Mucosa of stomach (tissue), 1 donor: ENCODE measurements around the gene INSR.

Experiments
- H3K27me3 ChIP-seq: one replicate; pipeline ENCODE4 v1.7.0; 2013; ENCODE audit warnings: mild to moderate bottlenecking, low read length; ENCODE audit not compliant: control insufficient read depth, insufficient read depth
- H3K36me3 ChIP-seq: one replicate; pipeline ENCODE4 v1.7.0; 2013; ENCODE audit warnings: low read length; ENCODE audit not compliant: control insufficient read depth, insufficient read depth
- H3K4me1 ChIP-seq: one replicate; pipeline ENCODE4 v1.7.0; 2013; ENCODE audit warnings: mild to moderate bottlenecking, low read length; ENCODE audit not compliant: control insufficient read depth, insufficient read depth
- H3K4me3 ChIP-seq: one replicate; pipeline ENCODE4 v1.7.0; 2013; ENCODE audit warnings: low read length
- H3K9ac ChIP-seq: one replicate; pipeline ENCODE4 v1.7.0; 2013; ENCODE audit warnings: mild to moderate bottlenecking, low read length, moderate library complexity
- H3K9me3 ChIP-seq: one replicate; pipeline ENCODE4 v1.7.0; 2013; ENCODE audit warnings: mild to moderate bottlenecking, low read length, moderate library complexity; ENCODE audit not compliant: control insufficient read depth
- donor health status: Pancreatic carcinoma.

Gene INSR

GRCh38 chr19:7226739-7227138 is 67.5 kb downstream of the INSR start:
- no peak overlapping the region for H3K4me3 ChIP-seq

GRCh38 chr19:7225741-7226140 is 68.5 kb downstream of the INSR start:
- Histone ChIP-seq H3K9me3 (no peaks in the 10 kb centered on the region), H3K4me3 (no peak overlapping the region), H3K9ac (no peak overlapping the region), H3K27me3 (no peaks in the 10 kb centered on the region), H3K36me3 (no peaks in the 10 kb centered on the region), H3K4me1 (peaks cover 19% of the 10 kb centered on the region)

More at GRCh38 chr19:7226739-7227138, 67.5 kb downstream of the INSR start:
- peaks cover 19% of the 10 kb centered on the region for H3K4me1 ChIP-seq
- H3K27me3 ChIP-seq, result no peaks in the 10 kb centered on the region
- no peaks in the 10 kb centered on the region for H3K9me3 ChIP-seq
- no peaks in the 10 kb centered on the region for H3K36me3 ChIP-seq
- no peak overlapping the region for H3K9ac ChIP-seq

- peak overlapping the region; percentile 27 for H3K9ac ChIP-seq
- H3K4me3 ChIP-seq, result no peak overlapping the region
- H3K4me1 ChIP-seq, result peaks cover 19% of the 10 kb centered on the region
- H3K9me3 ChIP-seq, result no peaks in the 10 kb centered on the region
- no peaks in the 10 kb centered on the region for H3K27me3 ChIP-seq
- no peaks in the 10 kb centered on the region for H3K36me3 ChIP-seq
Observed at GRCh38 chr19:7224995-7225394, 69.2 kb downstream of the INSR start.

- Histone ChIP-seq H3K4me1 (peaks cover 19% of the 10 kb centered on the region), H3K27me3 (no peaks in the 10 kb centered on the region), H3K4me3 (no peak overlapping the region), H3K9ac (peak overlapping the region; percentile 27), H3K9me3 (no peaks in the 10 kb centered on the region), H3K36me3 (no peaks in the 10 kb centered on the region)
Observed at GRCh38 chr19:7224209-7224686, 70.0 kb downstream of the INSR start.

GRCh38 chr19:7223429-7223828 is 70.8 kb downstream of the INSR start:
- H3K9ac ChIP-seq, result no peak overlapping the region
- H3K36me3 ChIP-seq, result no peaks in the 10 kb centered on the region
- H3K4me3 ChIP-seq, result no peak overlapping the region
- peaks cover 19% of the 10 kb centered on the region for H3K4me1 ChIP-seq
- H3K27me3 ChIP-seq, result no peaks in the 10 kb centered on the region
- no peaks in the 10 kb centered on the region for H3K9me3 ChIP-seq

GRCh38 chr19:7219056-7219455 is 75.2 kb downstream of the INSR start:
- Histone ChIP-seq H3K9ac (no peak overlapping the region), H3K36me3 (no peaks in the 10 kb centered on the region), H3K9me3 (no peaks in the 10 kb centered on the region), H3K4me1 (peaks cover 14% of the 10 kb centered on the region), H3K4me3 (no peak overlapping the region), H3K27me3 (no peaks in the 10 kb centered on the region)

- Histone ChIP-seq H3K27me3 (no peaks in the 10 kb centered on the region), H3K4me1 (peaks cover 10% of the 10 kb centered on the region), H3K4me3 (no peak overlapping the region), H3K36me3 (no peaks in the 10 kb centered on the region), H3K9ac (no peak overlapping the region), H3K9me3 (no peaks in the 10 kb centered on the region)
Observed at GRCh38 chr19:7217861-7218260, 76.4 kb downstream of the INSR start.

- no peak overlapping the region for H3K4me3 ChIP-seq
- H3K4me1 ChIP-seq, result peaks cover 14% of the 10 kb centered on the region
- no peak overlapping the region for H3K9ac ChIP-seq
- no peaks in the 10 kb centered on the region for H3K27me3 ChIP-seq
- H3K36me3 ChIP-seq, result no peaks in the 10 kb centered on the region
- H3K9me3 ChIP-seq, result no peaks in the 10 kb centered on the region
Observed at GRCh38 chr19:7216373-7216902, 77.8 kb downstream of the INSR start.

- H3K4me3 ChIP-seq, result no peak overlapping the region
Observed at GRCh38 chr19:7215176-7215575, 79.0 kb downstream of the INSR start.

GRCh38 chr19:7214324-7215089 is 79.7 kb downstream of the INSR start:
- Histone ChIP-seq H3K9ac (no peak overlapping the region), H3K4me3 (no peak overlapping the region), H3K27me3 (no peaks in the 10 kb centered on the region), H3K4me1 (peaks cover 22% of the 10 kb centered on the region), H3K36me3 (no peaks in the 10 kb centered on the region), H3K9me3 (no peaks in the 10 kb centered on the region)

More at GRCh38 chr19:7215176-7215575, 79.0 kb downstream of the INSR start:
- peaks cover 22% of the 10 kb centered on the region for H3K4me1 ChIP-seq
- no peaks in the 10 kb centered on the region for H3K36me3 ChIP-seq
- no peaks in the 10 kb centered on the region for H3K9me3 ChIP-seq
- H3K27me3 ChIP-seq, result no peaks in the 10 kb centered on the region
- no peak overlapping the region for H3K9ac ChIP-seq

- no peaks in the 10 kb centered on the region for H3K27me3 ChIP-seq
- H3K4me3 ChIP-seq, result no peak overlapping the region
- H3K9me3 ChIP-seq, result no peaks in the 10 kb centered on the region
- H3K36me3 ChIP-seq, result no peaks in the 10 kb centered on the region
- no peak overlapping the region for H3K9ac ChIP-seq
- peaks cover 22% of the 10 kb centered on the region for H3K4me1 ChIP-seq
Observed at GRCh38 chr19:7213628-7214323, 80.4 kb downstream of the INSR start.
